HepG2 (cell line): ENCODE results near the gene SLC26A9. TPM values are rescaled to one million over a fixed set of nuclear protein-coding genes. Genes with fewer than 3 reads are reported as not detected.

Source experiments
- ATAC-seq: fragments of 200-7000 bp; cut with Tn5 transposase; 3 replicates; pipeline ENCODE4 v1.9.1; 2020; ENCODE audit warnings: mild to moderate bottlenecking, moderate library complexity
- BruUV-seq: library from RNA; stranded (reverse); fragments of 400-500 nt; replicated peaks from 2 replicates; lab custom pipeline; 2021; lab: Mats Ljungman, UMichigan
- CTCF ChIA-PET: fragments of 300-600 bp; formaldehyde crosslinking; extraction: SDS; loops from one replicate; lab custom pipeline; 2021; ENCODE audit warnings: low total read pairs, inconsistent platforms, low intra/inter-chr PET ratio; lab: Yijun Ruan, JAX
- POLR2A ChIA-PET: fragments of 350-600 bp; sonication (Branson Sonifier 250); formaldehyde crosslinking; loops from one replicate; lab custom pipeline; 2020; ENCODE audit warnings: antibody characterized with exemption, inconsistent platforms; lab: Yijun Ruan, JAX
- DNase-seq: peaks from one replicate; pipeline ENCODE4 v3.0.0-alpha.2; 2015; ENCODE audit warnings: low spot score
- FAIRE-seq: peaks from 3 replicates; lab custom pipeline; 2011; peaks lifted over from hg19 to GRCh38; lab: Jason Lieb, UNC
- H2AFZ ChIP-seq: one replicate; pipeline ENCODE4 v1.6.1; 2011; ENCODE audit warnings: low read length, inconsistent platforms
- H3K27ac ChIP-seq: fragments of 300-600 bp; 3 replicates; pipeline ENCODE4 v1.8.0; 2011; ENCODE audit warnings: mixed run types, mild to moderate bottlenecking, mixed read lengths, low read length, inconsistent platforms; ENCODE audit not compliant: insufficient read depth; ENCODE audit errors: extremely low read length
- H3K27me3 ChIP-seq, 2 experiments: fragments of 200-600 bp in 1 of 2; 2 replicates in 1 of 2; 3 replicates in 1 of 2; pipeline versions ENCODE4 v1.6.0 to v1.8.0; 2011; ENCODE audit warnings: low read length in 2 of 2, mild to moderate bottlenecking in 2 of 2, moderate library complexity in 2 of 2, inconsistent platforms in 1 of 2; ENCODE audit not compliant: insufficient read depth in 2 of 2, control insufficient read depth in 1 of 2
- H3K36me3 ChIP-seq, 2 experiments: fragments of 200-600 bp in 1 of 2; replicated peaks in 1 of 2; 2 replicates in 1 of 2; 3 replicates in 1 of 2; pipeline versions ENCODE4 v1.5.1 to v1.8.0; 2011; ENCODE audit warnings: low read length in 2 of 2, inconsistent platforms in 1 of 2; ENCODE audit not compliant: insufficient read depth in 2 of 2, control insufficient read depth in 1 of 2
- H3K4me1 ChIP-seq: 2 replicates; pipeline ENCODE4 v1.5.1; 2012; ENCODE audit warnings: low read length, inconsistent platforms; ENCODE audit not compliant: insufficient read depth
- H3K4me2 ChIP-seq: 2 replicates; pipeline ENCODE4 v1.6.0; 2011; ENCODE audit warnings: low read depth, low read length, inconsistent platforms
- H3K4me3 ChIP-seq, 3 experiments: fragments of 200-600 bp in 1 of 3; sonication (generic), shearing (Covaris generic) in 1 of 3; replicated peaks in 1 of 3; 2 replicates each; pipeline ENCODE4 v1.5.1; 2011 to 2016; ENCODE audit warnings: low read length in 3 of 3, inconsistent platforms in 2 of 3, low read depth in 2 of 3, mild to moderate bottlenecking in 2 of 3, control low read depth in 1 of 3, mixed read lengths in 1 of 3; ENCODE audit not compliant: insufficient read depth in 1 of 3
- H3K79me2 ChIP-seq: one replicate; pipeline ENCODE4 v1.6.1; 2011; ENCODE audit warnings: low read length, inconsistent platforms; ENCODE audit not compliant: insufficient read depth
- H3K9ac ChIP-seq: 2 replicates; pipeline ENCODE4 v1.6.0; 2011; ENCODE audit warnings: mild to moderate bottlenecking, low read depth, low read length, inconsistent platforms; ENCODE audit not compliant: insufficient read depth
- H3K9me3 ChIP-seq: 2 replicates; pipeline ENCODE4 v1.5.1; 2012; ENCODE audit warnings: mild to moderate bottlenecking, low read length
- H4K20me1 ChIP-seq: 2 replicates; pipeline ENCODE4 v1.6.0; 2011; ENCODE audit warnings: inconsistent platforms, mild to moderate bottlenecking, low read length, moderate library complexity; ENCODE audit not compliant: insufficient read depth
- ATF1 ChIP-seq: IDR thresholded peaks from 2 replicates; pipeline ENCODE4 v1.6.1; 2016; ENCODE audit warnings: mild to moderate bottlenecking, control low read depth
- ATF7-NPFF ChIP-seq: sonication (generic); formaldehyde crosslinking; IDR thresholded peaks from 2 replicates; pipeline ENCODE4 v1.8.1; 2023; ENCODE audit warnings: mild to moderate bottlenecking, low read depth, missing genetic modification reagents, moderate library complexity
- FOXP1 ChIP-seq, 2 experiments: fragments of 450-650 bp in 1 of 2; IDR thresholded peaks; 2 replicates each; pipeline ENCODE4 v1.6.1; 2017 to 2018; ENCODE audit warnings: antibody characterized with exemption in 1 of 2
- HINFP ChIP-seq: sonication (generic); formaldehyde crosslinking; IDR thresholded peaks from 2 replicates; pipeline ENCODE4 v1.4.0; 2020; ENCODE audit warnings: low read depth, mild to moderate bottlenecking, missing genetic modification reagents
- SOX13 ChIP-seq, 3 experiments: fragments of 450-650 bp in 1 of 3; sonication (generic) in 1 of 3; formaldehyde crosslinking in 1 of 3; IDR thresholded peaks in 2 of 3; conservative IDR thresholded peaks in 1 of 3; 2 replicates each; pipeline versions ENCODE4 v1.5.0 to v1.6.1; 2016 to 2020; ENCODE audit warnings: antibody characterized with exemption in 1 of 3, mild to moderate bottlenecking in 1 of 3, missing compliant biosample characterization in 1 of 3, missing genetic modification reagents in 1 of 3, moderate library complexity in 1 of 3
- TRIM22 ChIP-seq: fragments of 450-650 bp; IDR thresholded peaks from 2 replicates; pipeline ENCODE4 v1.6.1; 2017
- ZGPAT ChIP-seq: IDR thresholded peaks from 2 replicates; pipeline ENCODE4 v1.6.1; 2016; ENCODE audit warnings: mild to moderate bottlenecking
- ZNF281 ChIP-seq: sonication (generic); formaldehyde crosslinking; IDR thresholded peaks from 2 replicates; pipeline ENCODE4 v1.4.0; 2020; ENCODE audit warnings: missing genetic modification reagents, borderline replicate concordance
- ZNF431 ChIP-seq: sonication (generic); formaldehyde crosslinking; IDR thresholded peaks from 2 replicates; pipeline ENCODE4 v1.9.0; 2022; ENCODE audit warnings: missing genetic modification reagents, low read depth, mild to moderate bottlenecking, borderline replicate concordance
- ZNF460 ChIP-seq: sonication (generic); formaldehyde crosslinking; IDR thresholded peaks from 2 replicates; pipeline ENCODE4 v1.5.1; 2020; ENCODE audit warnings: missing genetic modification reagents, mild to moderate bottlenecking, borderline replicate concordance
- ZNF619 ChIP-seq: sonication (generic); formaldehyde crosslinking; IDR thresholded peaks from 2 replicates; pipeline ENCODE4 v1.4.0; 2020; ENCODE audit warnings: mild to moderate bottlenecking, missing genetic modification reagents
- ZSCAN21 ChIP-seq: sonication (generic); formaldehyde crosslinking; IDR thresholded peaks from 2 replicates; pipeline ENCODE4 v1.8.0; 2022; ENCODE audit warnings: mild to moderate bottlenecking, missing genetic modification reagents, moderate library complexity, borderline replicate concordance
- WGBS: methylation state at CpG from one replicate; pipeline ENCODE4 v1.1.6; 2017; ENCODE audit warnings: low lambda C conversion rate; 5-methylcytosine and 5-hydroxymethylcytosine counted together
- in situ Hi-C: cut with HindIII; loops from 2 replicates; pipeline ENCODE4 v1.10.0; 2017; ENCODE audit warnings: low pct_unique_long_range_greater_than_20kb; ENCODE audit not compliant: extremely low pct_ligation_motif_present
- intact Hi-C: fragments of 100-400 bp; cut with micrococcal nuclease; formaldehyde crosslinking; loops from one replicate; pipeline ENCODE4 v1.10.0; 2022; ENCODE audit not compliant: unreplicated experiment
- polyA plus RNA-seq, 8 experiments: library from polyadenylated mRNA; depleted of rRNA in 3 of 8; stranded (reverse) in 7 of 8; unstranded in 1 of 8; fragments of >200 nt; fragmentation: Illumina TruSeq in 4 of 8; extraction: Trizol in 4 of 8; gene quantifications; 2 replicates each; pipeline versions ENCODE4 v1.2.1 to v1.2.3, GENCODE V29; 2011 to 2016; ENCODE audit warnings: low read depth in 4 of 8, missing spikeins in 1 of 8, mixed read lengths in 1 of 8; ENCODE audit not compliant: insufficient read depth in 1 of 8
- total RNA-seq, 5 experiments: library from RNA; depleted of rRNA; stranded (reverse); fragments of >200 nt; fragmentation: Illumina TruSeq; extraction: Trizol; gene quantifications; 2 replicates each; pipeline ENCODE4 v1.2.3, GENCODE V29; 2016; ENCODE audit warnings: low read depth in 1 of 5
- TF ChIP-seq, protein P1 (sequence below): sonication (generic); formaldehyde crosslinking; IDR thresholded peaks from 2 replicates; pipeline ENCODE4 v1.4.0; 2020; ENCODE audit warnings: missing genetic modification reagents

The SLC26A9 gene
- total and polyA plus RNA-seq, 2 of the 13 experiments (the other 11 are each of a cell fraction or from before 2014, with no cell fraction given) = 0.11 to 0.15 TPM

- ChIA-PET POLR2A (no interaction called here), CTCF (no interaction called here)
- no peak for ATAC-seq
- Histone ChIP-seq H3K9me3 (no peaks in the 10 kb centered on the region), H3K79me2 (no peaks in the 10 kb centered on the region), H3K27me3 (peaks cover 3 to 5% of the 10 kb centered on the region in 2 experiments; a peak in 3 of 5 replicates), H3K27ac (no peak overlapping the region), H3K36me3 (no peaks in the 10 kb centered on the region; a peak in 1 of 5 replicates), H3K4me3 (no peak overlapping the region), H3K9ac (no peak overlapping the region), H4K20me1 (no peaks in the 10 kb centered on the region), H2AFZ (no peak overlapping the region), H3K4me1 (peaks cover 13% of the 10 kb centered on the region), H3K4me2 (no peak overlapping the region)
- no peak for DNase-seq
- BruUV-seq = no TSS peak
- 88% methylated on average over 8 of the region's 8 CpGs for WGBS
- in situ Hi-C loops (no loop called here), intact Hi-C loops (no loop called here)
- FAIRE-seq = no peak
- TF ChIP-seq ZNF431 (CRISPR knock-in tag) = no peak
- no peak for TF ChIP-seq ZSCAN21 (CRISPR knock-in tag)
- no peak for TF ChIP-seq ATF7-NPFF (CRISPR knock-in tag)
- TF ChIP-seq ZNF619 (CRISPR knock-in tag) = no peak
- TF ChIP-seq SOX13 (IDR thresholded peaks at IDR 0.05) = no peak
- TF ChIP-seq SOX13 (CRISPR knock-in tag; conservative IDR thresholded peaks at IDR 0.05 in 1 of 2, IDR thresholded peaks at IDR 0.05 in 1 of 2) = no peak
- TF ChIP-seq ZNF281 = no peak
- no peak for TF ChIP-seq ATF1 (CRISPR knock-in tag)
- TF ChIP-seq TRIM22 = 0 out of 2 replicates have a peak, but pooled peaks have one; percentile 5
- TF ChIP-seq, protein P1, sequence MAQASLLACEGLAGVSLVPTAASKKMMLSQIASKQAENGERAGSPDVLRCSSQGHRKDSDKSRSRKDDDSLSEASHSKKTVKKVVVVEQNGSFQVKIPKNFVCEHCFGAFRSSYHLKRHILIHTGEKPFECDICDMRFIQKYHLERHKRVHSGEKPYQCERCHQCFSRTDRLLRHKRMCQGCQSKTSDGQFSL (CRISPR knock-in tag) = no peak
- peak; percentile 2; the same call in 1 of the 2 replicates for TF ChIP-seq FOXP1 (IDR thresholded peaks at IDR 0.05)
- TF ChIP-seq FOXP1 (CRISPR knock-in tag; IDR thresholded peaks at IDR 0.05) = no peak
- no peak for TF ChIP-seq ZGPAT
- no peak for TF ChIP-seq ZNF460 (CRISPR knock-in tag)
- TF ChIP-seq HINFP = no peak
Observed at GRCh38 chr1:205973377-205974232, 30.3 kb upstream of the SLC26A9 start.
